PFSK-1 (cell line): ENCODE data around the gene PSTK.

Experiments used
- POLR2AphosphoS5 ChIP-seq: IDR thresholded peaks from 2 replicates; pipeline ENCODE4 v1.6.1; 2012; ENCODE audit warnings: low read depth, mild to moderate bottlenecking, control low read depth, low read length, moderate library complexity
- SIN3A ChIP-seq: IDR thresholded peaks from 2 replicates; pipeline ENCODE4 v1.6.1; 2012; ENCODE audit warnings: mild to moderate bottlenecking, low read length, moderate library complexity, borderline replicate concordance; ENCODE audit not compliant: insufficient read depth

- TF ChIP-seq SIN3A = no peak
- TF ChIP-seq POLR2AphosphoS5 = no peak
These were observed 38.3 kb downstream of the PSTK start for GRCh38 chr10:123018531-123018930.
